ENCODE results near the gene RPS3A. TPM values are rescaled to one million over a fixed set of nuclear protein-coding genes. Genes with fewer than 3 reads are reported as not detected.

Gene RPS3A
- total and polyA plus RNA-seq, 9 of the 15 experiments (the other 6 are each of a cell fraction or from before 2014, with no cell fraction given) = 2,102 to 5,488 (median 3,554) TPM

DNA sequence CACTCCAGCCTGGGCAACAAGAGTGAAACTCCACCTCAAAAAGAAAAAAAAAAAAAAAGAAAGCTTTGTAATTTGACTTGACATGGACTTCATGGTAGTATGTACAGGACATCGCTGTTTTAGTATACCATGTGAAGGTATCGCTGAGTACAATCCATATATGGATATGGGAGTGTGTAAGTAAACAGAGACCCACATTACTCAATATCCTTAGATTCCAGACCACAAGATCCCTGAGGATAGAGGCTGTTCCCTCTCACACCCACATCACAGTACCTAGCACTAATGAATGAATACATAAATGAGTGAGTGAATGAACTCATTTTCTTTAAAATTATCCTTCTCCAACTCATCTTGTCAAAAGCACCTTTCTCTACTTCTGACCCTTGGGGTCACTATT is 8.4 kb upstream of the RPS3A start:
- POLR2A ChIA-PET = interaction anchor here (0.6 to 3.1 kb wide), 2 partner anchors 8 to 45 kb away, joined by 3 to 22 read pairs; partner anchors contain the start of gene RPS3A
- H2AFZ ChIP-seq (ENCODE audit: low read depth, low read length) = no peak overlapping the region
- no peak overlapping the region for H3K4me2 ChIP-seq (ENCODE audit: insufficient read depth, low read length)
- H4K20me1 ChIP-seq (replicated peaks; ENCODE audit: control insufficient read depth, insufficient read depth, low read length) = no peaks in the 10 kb centered on the region
- CTCF ChIA-PET (ENCODE audit: low intra/inter-chr PET ratio) = no interaction called here
- no peak overlapping the region for H3K27ac ChIP-seq (ENCODE audit: extremely low read depth, low read depth, low read length)
- FAIRE-seq (no peak), DNase-seq (ENCODE audit: extremely low read depth in 1 of 4, low spot score in 3 of 4) (no peak), ATAC-seq (no peak)
- H3K36me3 ChIP-seq (ENCODE audit: control insufficient read depth, insufficient read depth, low read length) = no peaks in the 10 kb centered on the region
- in situ Hi-C loops (cut with MboI) = no loop called here
- TF ChIP-seq ZNF239 (CRISPR knock-in tag; IDR thresholded peaks at IDR 0.05) (no peak), PML (IDR thresholded peaks at IDR 0.05; ENCODE audit: low read length) (no peak), ESRRA (IDR thresholded peaks at IDR 0.05; ENCODE audit: borderline replicate concordance, low read depth) (no peak), NR2C2 (CRISPR knock-in tag; IDR thresholded peaks at IDR 0.05) (no peak), NR2C2 (tag; IDR thresholded peaks at IDR 0.05) (no peak), ZEB2 (IDR thresholded peaks at IDR 0.05) (no peak), HDAC8 (tag; IDR thresholded peaks at IDR 0.05) (no peak), DMBX1 (CRISPR knock-in tag; IDR thresholded peaks at IDR 0.05; ENCODE audit: borderline replicate concordance) (no peak), RCOR1 (IDR thresholded peaks at IDR 0.05; ENCODE audit: borderline replicate concordance in 1 of 2, low read depth in 2 of 2, low read length in 2 of 2) (no peak), SREBF1 (IDR thresholded peaks at IDR 0.05; ENCODE audit: borderline replicate concordance, low read depth, low read length) (no peak), MGA (IDR thresholded peaks at IDR 0.05) (no peak), MBD2 (IDR thresholded peaks at IDR 0.05; ENCODE audit: borderline replicate concordance, low read depth) (no peak), EHMT2 (IDR thresholded peaks at IDR 0.05) (no peak)
- H3K4me3 ChIP-seq = no peak overlapping the region
- BruUV-seq (replicated peaks) = no TSS peak
- H3K9me3 ChIP-seq (replicated peaks; ENCODE audit: control insufficient read depth, insufficient read depth, low read depth, low read length) = no peaks in the 10 kb centered on the region
- WGBS (ENCODE audit: insufficient coverage, low coverage, missing lambda C conversion rate) = 52% methylated on average over 2 of the region's 2 CpGs
- no peak overlapping the region for H3K9ac ChIP-seq (ENCODE audit: insufficient read depth in 1 of 2, low read depth in 2 of 2, low read length in 2 of 2)
- no peaks in the 10 kb centered on the region for H3K79me2 ChIP-seq (ENCODE audit: control insufficient read depth, insufficient read depth, low read length)
- H3K4me1 ChIP-seq (replicated peaks in 1 of 2; ENCODE audit: control insufficient read depth in 2 of 2, insufficient read depth in 2 of 2, low read length in 2 of 2) = peaks cover 2 to 7% of the 10 kb centered on the region in 2 experiments; a peak in 1 of 5 replicates
- intact Hi-C loops (cut with micrococcal nuclease) = no loop called here
- no peaks in the 10 kb centered on the region for H3K27me3 ChIP-seq (ENCODE audit: control insufficient read depth in 2 of 2, insufficient read depth in 2 of 2, low read length in 2 of 2)
- no peaks in the 10 kb centered on the region for H3K9me1 ChIP-seq (ENCODE audit: control insufficient read depth, insufficient read depth, low read length)
